NT2/D1 (cell line): ENCODE data around the gene LRRC4C.
A peak's percentile ranks its signal among the peaks of the same experiment; 100 is the strongest.

Experiments used
- DNase-seq: peaks from one replicate; pipeline ENCODE4 v3.0.0-alpha.2; 2011; ENCODE audit warnings: low read depth, low spot score
- H3K27me3 ChIP-seq: 2 replicates; pipeline ENCODE4 v1.6.0; 2011; ENCODE audit warnings: mild to moderate bottlenecking; ENCODE audit not compliant: insufficient read length, insufficient read depth
- H3K36me3 ChIP-seq: 2 replicates; pipeline ENCODE4 v1.6.1; 2011; ENCODE audit warnings: mild to moderate bottlenecking, low read length, mixed read lengths; ENCODE audit not compliant: insufficient read depth, insufficient read length
- H3K4me1 ChIP-seq: 2 replicates; pipeline ENCODE4 v1.5.1; 2011; ENCODE audit not compliant: insufficient read depth, insufficient read length
- H3K4me3 ChIP-seq: 2 replicates; pipeline ENCODE4 v1.5.1; 2011; ENCODE audit warnings: low read depth; ENCODE audit not compliant: insufficient read length
- H3K9ac ChIP-seq: 2 replicates; pipeline ENCODE4 v1.6.0; 2011; ENCODE audit warnings: low read depth; ENCODE audit not compliant: insufficient read length
- H3K9me3 ChIP-seq: 2 replicates; pipeline ENCODE4 v1.5.1; 2011; ENCODE audit warnings: mild to moderate bottlenecking, low read length; ENCODE audit not compliant: insufficient read depth
- SUZ12 ChIP-seq: IDR thresholded peaks from 2 replicates; pipeline ENCODE4 v1.6.1; 2011; ENCODE audit not compliant: insufficient read length, insufficient read depth; ENCODE audit errors: extremely low read depth
- YY1 ChIP-seq: IDR thresholded peaks from 2 replicates; pipeline ENCODE4 v1.6.1; 2011; ENCODE audit not compliant: insufficient read length, insufficient read depth
- ZNF274 ChIP-seq: IDR thresholded peaks from 2 replicates; pipeline ENCODE4 v1.6.1; 2011; ENCODE audit warnings: mild to moderate bottlenecking, low read depth, low read length

LRRC4C gene

GRCh38 chr11:40508303-40508702, 951.1 kb downstream of the LRRC4C start:
- no peak overlapping the region for H3K9ac ChIP-seq
- no peak for DNase-seq
- H3K36me3 ChIP-seq = no peaks in the 10 kb centered on the region
- TF ChIP-seq SUZ12 = no peak
- TF ChIP-seq ZNF274 = no peak
- TF ChIP-seq YY1 = no peak
- H3K4me1 ChIP-seq = no peaks in the 10 kb centered on the region
- no peak overlapping the region for H3K4me3 ChIP-seq
- no peaks in the 10 kb centered on the region for H3K9me3 ChIP-seq
- H3K27me3 ChIP-seq = no peaks in the 10 kb centered on the region

- Histone ChIP-seq H3K36me3 (no peaks in the 10 kb centered on the region), H3K4me3 (no peak overlapping the region), H3K9ac (no peak overlapping the region), H3K27me3 (no peaks in the 10 kb centered on the region), H3K4me1 (no peaks in the 10 kb centered on the region), H3K9me3 (peaks cover 12% of the 10 kb centered on the region; the same call in 1 of the 2 replicates)
- no peak for DNase-seq
- no peak for TF ChIP-seq YY1
Measured at GRCh38 chr11:40506226-40506625, 953.2 kb downstream of the LRRC4C start.

- TF ChIP-seq ZNF274 (no peak), SUZ12 (no peak), YY1 (no peak)
- no peaks in the 10 kb centered on the region for H3K27me3 ChIP-seq
- no peak overlapping the region for H3K4me3 ChIP-seq
- no peaks in the 10 kb centered on the region for H3K36me3 ChIP-seq
- H3K9me3 ChIP-seq = no peaks in the 10 kb centered on the region
- H3K4me1 ChIP-seq = no peaks in the 10 kb centered on the region
- no peak overlapping the region for H3K9ac ChIP-seq
- DNase-seq = no peak
Measured at GRCh38 chr11:40491341-40491740, 968.1 kb downstream of the LRRC4C start.

- Histone ChIP-seq H3K27me3 (no peaks in the 10 kb centered on the region), H3K9me3 (no peaks in the 10 kb centered on the region), H3K36me3 (no peaks in the 10 kb centered on the region), H3K4me1 (no peaks in the 10 kb centered on the region), H3K9ac (no peak overlapping the region), H3K4me3 (no peak overlapping the region)
- no peak for DNase-seq
- no peak for TF ChIP-seq SUZ12
Measured at GRCh38 chr11:40467771-40468170, 991.7 kb downstream of the LRRC4C start.

GRCh38 chr11:40445391-40445790, 1014.1 kb downstream of the LRRC4C start:
- Histone ChIP-seq H3K27me3 (no peaks in the 10 kb centered on the region), H3K4me3 (no peak overlapping the region), H3K4me1 (no peaks in the 10 kb centered on the region), H3K36me3 (no peaks in the 10 kb centered on the region), H3K9ac (no peak overlapping the region), H3K9me3 (peaks cover 30% of the 10 kb centered on the region)
- DNase-seq = no peak
- TF ChIP-seq ZNF274 (peak; percentile 77), SUZ12 (no peak), YY1 (no peak)

GRCh38 chr11:40444151-40444550, 1015.3 kb downstream of the LRRC4C start:
- H3K36me3 ChIP-seq = no peaks in the 10 kb centered on the region
- DNase-seq = no peak
- H3K4me3 ChIP-seq = no peak overlapping the region
- no peaks in the 10 kb centered on the region for H3K4me1 ChIP-seq
- peaks cover 30% of the 10 kb centered on the region for H3K9me3 ChIP-seq
- TF ChIP-seq YY1 = no peak
- TF ChIP-seq ZNF274 = no peak
- TF ChIP-seq SUZ12 = no peak
- H3K27me3 ChIP-seq = no peaks in the 10 kb centered on the region
- H3K9ac ChIP-seq = no peak overlapping the region

- Histone ChIP-seq H3K27me3 (no peaks in the 10 kb centered on the region), H3K9me3 (no peaks in the 10 kb centered on the region), H3K4me3 (no peak overlapping the region), H3K36me3 (no peaks in the 10 kb centered on the region), H3K4me1 (no peaks in the 10 kb centered on the region), H3K9ac (no peak overlapping the region)
- no peak for DNase-seq
- no peak for TF ChIP-seq YY1
- no peak for TF ChIP-seq ZNF274
- no peak for TF ChIP-seq SUZ12
Measured at GRCh38 chr11:40435344-40435743, 1024.1 kb downstream of the LRRC4C start.

- no peaks in the 10 kb centered on the region for H3K36me3 ChIP-seq
- H3K4me3 ChIP-seq = no peak overlapping the region
- TF ChIP-seq ZNF274 (no peak), SUZ12 (no peak), YY1 (no peak)
- no peaks in the 10 kb centered on the region for H3K4me1 ChIP-seq
- H3K9ac ChIP-seq = no peak overlapping the region
- no peaks in the 10 kb centered on the region for H3K9me3 ChIP-seq
- no peaks in the 10 kb centered on the region for H3K27me3 ChIP-seq
- DNase-seq = no peak
Measured at GRCh38 chr11:40434926-40435325, 1024.5 kb downstream of the LRRC4C start.
